SKM-1 (cell line): ENCODE measurements around the gene SOBP.

Source experiments
- DNase-seq: peaks from one replicate; lab custom pipeline; 2025; ENCODE audit not compliant: unreplicated experiment; lab: John Stamatoyannopoulos, UW

SOBP gene

GRCh38 chr6:107582086-107582485 lies 92.2 kb downstream of the SOBP start:
- no peak for DNase-seq

DNA sequence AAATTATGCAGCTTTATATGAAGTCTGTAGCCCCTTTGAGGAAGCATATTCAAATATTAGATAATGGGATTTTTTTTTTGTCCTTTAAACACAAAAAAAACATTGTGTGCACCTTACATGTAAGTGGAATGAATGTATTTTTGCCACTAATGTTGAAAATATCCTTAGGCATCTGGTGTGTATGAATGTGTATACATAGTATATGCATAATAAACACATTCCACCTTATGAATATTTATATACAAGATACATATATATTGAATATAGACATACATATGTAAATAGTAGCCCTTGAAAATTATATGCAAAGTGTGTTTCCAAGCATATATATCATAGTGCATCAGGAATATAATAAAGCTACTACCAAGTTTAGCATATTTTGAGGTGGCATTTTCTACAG lies 94.8 kb downstream of the SOBP start:
- DNase-seq, result no peak

DNA sequence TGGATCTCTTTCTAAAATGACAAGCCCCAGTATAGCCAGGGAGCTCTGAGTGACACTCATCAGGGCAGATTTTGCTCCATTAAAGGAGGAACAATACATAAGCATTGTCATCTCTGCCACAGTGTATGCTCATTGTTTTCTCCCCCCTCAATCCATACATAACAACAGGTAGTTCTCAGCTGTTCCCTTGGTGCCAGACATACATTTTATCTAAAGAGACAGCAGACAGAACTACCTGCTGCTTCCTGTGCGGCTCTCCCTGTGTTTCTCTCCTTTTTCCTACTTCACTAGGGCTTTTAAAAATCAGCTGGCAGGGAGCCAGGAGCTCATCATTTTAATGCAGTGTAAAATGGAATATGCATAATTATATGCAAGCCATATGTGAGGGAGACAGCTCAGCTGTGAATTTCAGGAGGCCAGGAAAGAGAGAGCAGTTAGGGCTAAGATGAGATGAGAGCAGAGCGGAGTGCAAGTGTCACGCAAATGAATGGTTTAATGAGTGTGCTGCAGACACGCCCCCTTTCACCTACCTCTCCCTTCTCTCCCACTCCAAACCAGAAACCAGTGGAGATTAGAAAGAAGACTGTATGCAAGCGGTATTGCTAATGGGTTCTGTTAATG lies 96.0 kb downstream of the SOBP start:
- DNase-seq, result no peak

DNA sequence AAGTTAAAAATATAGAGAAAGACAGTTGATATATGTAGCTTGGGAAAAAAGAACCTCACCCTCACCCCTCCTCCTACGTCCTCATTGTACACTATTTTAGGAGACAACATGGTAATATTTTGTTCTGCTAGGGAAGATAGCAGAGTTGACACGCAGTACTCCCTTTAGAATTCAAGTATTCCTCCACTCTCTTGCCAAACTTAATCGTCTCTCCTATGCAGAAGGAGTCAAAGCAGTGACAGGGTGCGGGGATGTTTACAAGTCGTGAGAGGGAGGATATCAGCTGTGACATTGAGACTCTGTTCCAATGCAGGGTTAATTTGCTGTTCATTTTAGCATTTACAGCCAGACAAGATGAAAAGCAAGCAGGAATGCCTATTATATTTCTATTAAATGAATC lies 97.5 kb downstream of the SOBP start:
- DNase-seq, result no peak

- no peak for DNase-seq
Observed at GRCh38 chr6:107589199-107589598, 99.3 kb downstream of the SOBP start.

GRCh38 chr6:107589934-107590333 lies 100.0 kb downstream of the SOBP start:
- no peak for DNase-seq

DNA sequence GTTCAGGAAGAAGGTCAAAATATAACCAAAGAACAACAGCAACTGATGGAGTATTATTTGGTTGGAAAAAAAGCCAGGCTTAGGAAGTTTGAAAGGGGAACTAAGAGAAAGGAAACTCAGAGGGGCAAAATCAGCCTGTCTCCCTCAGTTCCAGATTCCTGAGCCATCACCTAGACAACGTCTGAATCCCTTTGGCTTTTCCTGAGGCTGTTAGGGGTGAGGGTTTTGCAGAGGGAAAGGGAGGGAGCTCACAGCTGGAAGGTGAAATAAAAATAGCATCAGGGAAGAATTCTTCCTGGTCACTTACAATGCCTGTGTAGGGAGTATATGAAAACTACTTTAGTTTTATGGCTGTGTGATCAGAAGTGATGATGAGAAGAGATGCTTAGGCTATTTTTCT lies 100.5 kb downstream of the SOBP start:
- no peak for DNase-seq

DNA sequence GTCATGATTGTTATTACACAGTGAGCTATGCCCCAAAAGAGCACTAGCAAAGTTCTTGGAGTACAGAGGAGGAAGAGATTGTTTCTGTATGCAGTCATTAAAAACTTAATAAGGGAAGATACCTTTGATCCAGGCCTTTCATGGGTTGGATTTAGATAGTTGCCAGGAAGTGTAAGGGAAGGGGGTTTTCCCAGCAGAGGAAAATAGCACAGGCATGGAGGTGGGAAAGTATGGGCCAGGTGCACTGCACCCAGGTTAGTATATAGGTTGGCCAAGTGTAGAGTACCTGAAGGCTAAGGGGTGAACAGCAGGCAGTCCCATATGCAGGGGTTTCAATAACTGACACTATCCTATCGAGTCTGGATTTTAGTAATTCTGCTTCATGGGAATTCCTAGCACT lies 101.4 kb downstream of the SOBP start:
- no peak for DNase-seq

DNA sequence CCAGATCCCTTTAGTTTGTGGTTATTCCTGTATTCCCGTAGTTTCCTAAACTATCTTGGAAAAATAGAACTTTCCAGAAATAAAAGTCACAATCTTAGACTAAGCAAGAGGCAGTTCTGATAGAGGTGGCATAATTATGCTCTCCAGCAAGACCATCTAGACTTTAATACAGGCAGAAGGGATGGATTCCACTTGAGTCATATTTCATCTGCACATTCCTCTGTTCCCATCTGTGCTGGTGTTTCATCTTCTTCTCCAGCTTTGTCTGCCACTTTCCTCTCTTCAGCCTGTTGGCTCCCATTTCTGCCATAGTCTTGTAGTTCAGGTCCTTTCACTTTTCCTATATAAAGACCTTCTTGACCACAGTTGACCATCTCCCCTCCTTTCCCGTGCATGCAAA lies 102.9 kb downstream of the SOBP start:
- DNase-seq, result no peak

GRCh38 chr6:107594736-107595135 lies 104.8 kb downstream of the SOBP start:
- no peak for DNase-seq

DNA sequence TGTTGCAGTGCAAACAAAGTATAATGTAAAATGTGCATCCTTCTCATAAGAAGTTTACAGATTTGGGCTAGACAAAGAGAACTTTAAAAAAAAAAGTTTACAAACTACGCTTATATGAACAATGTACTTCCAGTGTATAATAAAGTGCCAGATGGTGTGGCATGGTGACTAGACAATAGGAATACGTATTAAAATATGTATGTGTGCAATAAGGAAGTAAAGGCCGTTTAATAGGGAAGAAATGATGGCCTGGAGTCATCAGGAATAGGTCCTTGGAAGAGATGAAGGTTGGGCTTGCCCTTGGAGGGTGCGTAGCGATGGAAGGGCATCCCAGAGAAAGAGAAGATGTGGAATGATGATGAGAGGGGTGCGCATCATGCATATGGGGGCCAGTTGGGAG lies 108.2 kb downstream of the SOBP start:
- no peak for DNase-seq

- DNase-seq, result no peak
Observed at GRCh38 chr6:107599043-107599442, 109.1 kb downstream of the SOBP start.

GRCh38 chr6:107600121-107600520 lies 110.2 kb downstream of the SOBP start:
- no peak for DNase-seq

- DNase-seq, result no peak
Observed at GRCh38 chr6:107600936-107601335, 111.0 kb downstream of the SOBP start.

GRCh38 chr6:107601406-107601805 lies 111.5 kb downstream of the SOBP start:
- no peak for DNase-seq

DNA sequence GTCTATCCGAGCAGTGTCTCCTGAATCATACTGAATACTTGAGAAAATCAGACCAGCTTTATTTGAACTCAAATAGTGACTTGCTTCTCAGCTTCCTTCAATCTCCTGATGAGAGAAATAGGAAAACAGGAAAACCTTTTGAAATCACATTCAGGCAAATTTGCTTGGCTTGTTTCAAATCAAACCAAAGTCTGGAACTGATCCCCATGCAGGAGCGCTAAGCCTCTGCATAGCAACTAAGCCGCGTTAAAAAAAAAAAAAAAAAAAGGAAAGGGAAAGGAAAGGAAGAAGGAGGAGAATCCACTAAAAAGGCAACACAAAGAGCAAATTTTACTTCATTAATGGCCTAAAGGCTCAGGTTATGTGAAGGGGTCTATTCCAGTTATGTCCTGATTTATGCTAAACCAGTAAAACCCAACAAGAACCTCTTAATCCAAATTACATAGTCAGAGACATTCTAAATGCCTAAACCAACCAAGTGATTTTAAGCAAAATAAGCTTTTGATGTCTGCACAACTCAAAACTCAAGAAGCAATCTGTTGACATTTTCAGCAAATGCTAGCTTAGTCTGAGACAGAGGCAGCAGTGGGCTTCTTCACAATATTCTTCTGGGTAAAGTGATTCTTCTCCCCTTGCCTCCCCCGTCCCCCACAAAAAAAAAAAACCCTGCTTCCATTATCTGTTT lies 112.5 kb downstream of the SOBP start:
- no peak for DNase-seq

- DNase-seq, result no peak
Observed at GRCh38 chr6:107603006-107603370, 113.1 kb downstream of the SOBP start.

DNA sequence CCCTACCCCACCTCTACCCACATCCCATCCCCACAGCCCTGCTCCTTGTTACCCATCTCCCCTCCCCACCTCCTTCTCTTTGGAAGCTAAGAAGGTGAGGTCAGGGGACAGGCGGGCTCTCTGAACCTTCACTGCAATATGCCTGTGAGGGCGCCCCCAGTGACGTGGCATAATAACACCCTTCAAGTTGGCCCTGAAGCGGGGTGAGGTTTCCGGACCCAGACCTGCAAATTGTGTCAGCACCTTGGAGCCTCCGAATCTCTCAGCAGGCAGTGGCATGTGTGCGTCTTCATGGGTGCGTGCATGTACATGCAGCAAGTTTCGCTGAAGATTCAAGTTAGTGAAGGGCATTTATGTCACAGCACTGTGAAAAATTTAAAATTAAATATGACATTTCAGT lies 114.6 kb downstream of the SOBP start:
- DNase-seq, result no peak

- DNase-seq, result no peak
Observed at GRCh38 chr6:107606407-107606806, 116.5 kb downstream of the SOBP start.

- no peak for DNase-seq
Observed at GRCh38 chr6:107607116-107607515, 117.2 kb downstream of the SOBP start.

- no peak for DNase-seq
Observed at GRCh38 chr6:107611094-107611810, 121.3 kb downstream of the SOBP start.

DNA sequence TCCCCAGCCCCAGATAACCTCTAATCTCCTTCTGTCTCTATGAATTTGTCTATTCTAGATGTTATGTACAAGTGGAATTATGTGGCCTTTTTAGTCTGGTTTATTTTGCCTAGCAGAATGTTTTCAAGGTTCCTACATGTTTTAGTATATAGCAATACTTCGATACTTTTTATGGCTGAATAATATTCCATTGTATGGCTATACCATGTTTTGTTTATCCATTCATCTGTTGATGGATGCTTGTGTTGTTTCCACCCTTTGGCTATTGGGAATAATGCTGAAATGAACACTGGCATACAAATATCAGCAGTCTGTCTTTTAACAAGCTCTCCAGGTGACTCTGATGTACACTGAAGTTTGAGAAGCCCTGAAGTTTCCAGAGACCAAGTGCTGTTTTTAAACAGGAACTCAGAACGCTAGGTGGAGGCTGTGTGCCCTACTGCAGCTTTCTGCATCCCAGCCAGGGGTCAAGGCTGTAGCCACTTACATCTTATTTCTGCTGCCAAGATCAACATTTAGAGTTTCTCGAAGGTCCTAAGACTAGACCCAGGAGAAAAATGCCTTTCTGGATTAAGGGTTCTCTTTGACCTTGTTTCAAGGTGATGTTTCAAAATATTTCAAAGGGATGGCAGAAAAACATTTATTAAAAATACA lies 123.0 kb downstream of the SOBP start:
- no peak for DNase-seq
